Left lobe of liver (tissue), 2 donors: ENCODE results near the gene NLRP6. TPM values are rescaled to one million over a fixed set of nuclear protein-coding genes. Genes with fewer than 3 reads are reported as not detected.
A peak's percentile ranks its signal among the peaks of the same experiment; 100 is the strongest.

Experiments used
- ATAC-seq: fragments of 200-7000 bp; cut with Tn5 transposase; one replicate; pipeline ENCODE4 v1.9.1; 2020; ENCODE audit warnings: mild to moderate bottlenecking, moderate library complexity
- DNase-seq: peaks from one replicate; pipeline ENCODE4 v3.0.0-alpha.2; 2020; ENCODE audit warnings: low spot score
- total RNA-seq: library from RNA; stranded (reverse); gene quantifications from one replicate; pipeline ENCODE4 v1.2.1, GENCODE V29; 2021
- donor health status: DM: no; HTN: no; CAD: no; lungs with moderate emphysema.
- donor health status: DM: no; HTN: yes; CAD: no.

The NLRP6 gene
- total RNA-seq, 1 donor from 2014 or later = 1.9 TPM

GRCh38 chr11:255816-256215, 22.4 kb upstream of the NLRP6 start:
- ATAC-seq = no peak

GRCh38 chr11:256952-257737, 21.1 kb upstream of the NLRP6 start:
- DNase-seq (peak; percentile 31), ATAC-seq (no peak)

More at GRCh38 chr11:255816-256215, 22.4 kb upstream of the NLRP6 start:
- no peak for DNase-seq

- peak; percentile 39 for DNase-seq
- peak; percentile 36 for ATAC-seq
Observed at GRCh38 chr11:257766-258493, 20.3 kb upstream of the NLRP6 start.

GRCh38 chr11:259413-259812, 18.8 kb upstream of the NLRP6 start:
- DNase-seq (peak; percentile 11), ATAC-seq (no peak)

GRCh38 chr11:261624-262023, 16.6 kb upstream of the NLRP6 start:
- no peak for ATAC-seq
- peak; percentile 16 for DNase-seq

- DNase-seq = peak; percentile 40
- no peak for ATAC-seq
Observed at GRCh38 chr11:266676-267439, 11.3 kb upstream of the NLRP6 start.

GRCh38 chr11:267491-267994, 10.7 kb upstream of the NLRP6 start:
- peak; percentile 48 for DNase-seq
- peak; percentile 17 for ATAC-seq

GRCh38 chr11:268716-269145, 9.5 kb upstream of the NLRP6 start:
- ATAC-seq = peak; percentile 47
- peak; percentile 47 for DNase-seq

- peak; percentile 21 for ATAC-seq
- DNase-seq = peak; percentile 46
Observed at GRCh38 chr11:269146-269890, 8.9 kb upstream of the NLRP6 start.

- DNase-seq (peak; percentile 44), ATAC-seq (no peak)
Observed at GRCh38 chr11:270451-271318, 7.5 kb upstream of the NLRP6 start.

GRCh38 chr11:271319-271715, 6.9 kb upstream of the NLRP6 start:
- DNase-seq (peak; percentile 42), ATAC-seq (no peak)

- DNase-seq = peak; percentile 41
- no peak for ATAC-seq
Observed at GRCh38 chr11:272195-272930, 5.8 kb upstream of the NLRP6 start.

- ATAC-seq (no peak), DNase-seq (peak; percentile 42)
Observed at GRCh38 chr11:272931-273198, 5.3 kb upstream of the NLRP6 start.

- ATAC-seq (no peak), DNase-seq (no peak)
Observed at GRCh38 chr11:276219-276618, 2.0 kb upstream of the NLRP6 start.

- peak; percentile 44 for ATAC-seq
- peak; percentile 51 for DNase-seq
Observed at GRCh38 chr11:279040-279965, 1.1 kb downstream of the NLRP6 start.

- peak; percentile 86 for ATAC-seq
- peak; percentile 93 for DNase-seq
Observed at GRCh38 chr11:279966-280705, 1.9 kb downstream of the NLRP6 start.
